ENCODE measurements around the gene PTPRK. TPM values are rescaled to one million over a fixed set of nuclear protein-coding genes. Genes with fewer than 3 reads are reported as not detected.

The PTPRK gene
- total RNA-seq, 1 experiment from 2014 or later: 34.2 TPM

DNA sequence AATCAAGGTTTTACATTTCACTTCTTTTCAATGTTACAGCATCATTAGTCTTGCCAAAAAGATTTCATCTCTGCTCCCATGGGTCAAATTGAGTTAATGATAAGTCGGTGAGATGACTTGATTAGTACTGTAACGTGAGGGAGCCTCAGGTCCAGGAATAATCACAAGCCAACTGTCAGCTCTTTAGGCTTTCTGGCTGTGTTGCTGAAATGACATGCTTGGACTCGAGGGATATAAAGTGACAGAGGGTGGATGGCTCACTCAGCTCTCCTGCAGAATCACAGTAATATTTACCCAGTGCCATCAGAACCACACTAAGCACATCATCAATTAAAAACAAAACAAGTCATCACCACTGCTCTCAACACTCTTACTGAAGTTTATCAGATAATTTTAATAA, 423.4 kb downstream of the PTPRK start:
- DNase-seq (ENCODE audit: low read depth, low spot score) (no peak), ATAC-seq (no peak)
- no TSS peak for BruUV-seq (replicated peaks)
- H3K9me3 ChIP-seq (ENCODE audit: control insufficient read depth in 1 of 2, insufficient read depth in 1 of 2, low read depth in 1 of 2, low read length in 2 of 2): no peaks in the 10 kb centered on the region
- no peak overlapping the region for H3K27ac ChIP-seq (ENCODE audit: low read depth, low read length)
- intact Hi-C loops (cut with micrococcal nuclease): no loop called here
- TF ChIP-seq, protein P1, sequence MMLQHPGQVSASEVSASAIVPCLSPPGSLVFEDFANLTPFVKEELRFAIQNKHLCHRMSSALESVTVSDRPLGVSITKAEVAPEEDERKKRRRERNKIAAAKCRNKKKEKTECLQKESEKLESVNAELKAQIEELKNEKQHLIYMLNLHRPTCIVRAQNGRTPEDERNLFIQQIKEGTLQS (IDR thresholded peaks at IDR 0.05): no peak
- TF ChIP-seq TCF7L2 (IDR thresholded peaks at IDR 0.05; ENCODE audit: borderline replicate concordance, extremely low read depth, insufficient read depth, insufficient read length) (no peak), EZH2phosphoT487 (IDR thresholded peaks at IDR 0.05; ENCODE audit: borderline replicate concordance) (no peak), MAX (IDR thresholded peaks at IDR 0.05) (no peak), CBX3 (IDR thresholded peaks at IDR 0.05; ENCODE audit: low read depth) (no peak), SIN3A (IDR thresholded peaks at IDR 0.05; ENCODE audit: low read depth) (no peak), ELF1 (IDR thresholded peaks at IDR 0.05; ENCODE audit: borderline replicate concordance, low read depth) (no peak), ZNF274 (IDR thresholded peaks at IDR 0.05; ENCODE audit: low read depth, low read length) (no peak), YY1 (IDR thresholded peaks at IDR 0.05; ENCODE audit: extremely low read depth, insufficient replicate concordance, low read depth, low read length) (no peak), ZFX (IDR thresholded peaks at IDR 0.05) (no peak), POLR2A (IDR thresholded peaks at IDR 0.05; ENCODE audit: borderline replicate concordance, extremely low read depth, insufficient read depth, insufficient read length) (no peak), JUND (IDR thresholded peaks at IDR 0.05) (no peak), SP1 (IDR thresholded peaks at IDR 0.05; ENCODE audit: low read depth) (no peak), CEBPB (IDR thresholded peaks at IDR 0.05; ENCODE audit: low read depth) (no peak), SRF (IDR thresholded peaks at IDR 0.05; ENCODE audit: low read depth) (no peak), RAD21 (IDR thresholded peaks at IDR 0.05; ENCODE audit: low read depth) (no peak)
- TF ChIP-seq, protein P2, sequence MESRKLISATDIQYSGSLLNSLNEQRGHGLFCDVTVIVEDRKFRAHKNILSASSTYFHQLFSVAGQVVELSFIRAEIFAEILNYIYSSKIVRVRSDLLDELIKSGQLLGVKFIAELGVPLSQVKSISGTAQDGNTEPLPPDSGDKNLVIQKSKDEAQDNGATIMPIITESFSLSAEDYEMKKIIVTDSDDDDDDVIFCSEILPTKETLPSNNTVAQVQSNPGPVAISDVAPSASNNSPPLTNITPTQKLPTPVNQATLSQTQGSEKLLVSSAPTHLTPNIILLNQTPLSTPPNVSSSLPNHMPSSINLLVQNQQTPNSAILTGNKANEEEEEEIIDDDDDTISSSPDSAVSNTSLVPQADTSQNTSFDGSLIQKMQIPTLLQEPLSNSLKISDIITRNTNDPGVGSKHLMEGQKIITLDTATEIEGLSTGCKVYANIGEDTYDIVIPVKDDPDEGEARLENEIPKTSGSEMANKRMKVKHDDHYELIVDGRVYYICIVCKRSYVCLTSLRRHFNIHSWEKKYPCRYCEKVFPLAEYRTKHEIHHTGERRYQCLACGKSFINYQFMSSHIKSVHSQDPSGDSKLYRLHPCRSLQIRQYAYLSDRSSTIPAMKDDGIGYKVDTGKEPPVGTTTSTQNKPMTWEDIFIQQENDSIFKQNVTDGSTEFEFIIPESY (IDR thresholded peaks at IDR 0.05; ENCODE audit: extremely low read depth, insufficient replicate concordance, low read length): no peak
- no peaks in the 10 kb centered on the region for H3K27me3 ChIP-seq (ENCODE audit: insufficient read depth, low read length)
- H4K20me1 ChIP-seq (ENCODE audit: insufficient read depth): no peaks in the 10 kb centered on the region
- ChIA-PET POLR2A (interaction anchor here (1.1 kb wide), 1 partner anchor 10 kb away, joined by 8 read pairs; no protein-coding TSS in a partner anchor), RAD21 (ENCODE audit: low non-redundant PET in 1 of 2, low total read pairs in 2 of 2, uncharacterized antibody in 2 of 2, unreplicated experiment in 2 of 2) (no interaction called here), CTCF (no interaction called here)
- no peaks in the 10 kb centered on the region for H3K4me1 ChIP-seq (ENCODE audit: control insufficient read depth in 1 of 2, insufficient read depth in 2 of 2, low read length in 2 of 2)
- H3K4me3 ChIP-seq (replicated peaks in 1 of 2; ENCODE audit: low read depth in 1 of 2, low read length in 2 of 2): no peak overlapping the region
- no peak overlapping the region for H2AFZ ChIP-seq (ENCODE audit: low read depth, low read length, poor library complexity, severe bottlenecking)
- H3K36me3 ChIP-seq (ENCODE audit: control insufficient read depth in 1 of 2, insufficient read depth in 2 of 2, low read length in 2 of 2): no peaks in the 10 kb centered on the region
- no peak overlapping the region for H3K4me2 ChIP-seq (ENCODE audit: low read length)
- H3K79me2 ChIP-seq (ENCODE audit: insufficient read depth, low read length): no peaks in the 10 kb centered on the region
- no peaks in the 10 kb centered on the region for H3K9me2 ChIP-seq (ENCODE audit: insufficient read depth)
- H3K9ac ChIP-seq (ENCODE audit: low read length): no peak overlapping the region
